K562 (cell line): ENCODE results near the gene PRSS57. TPM values are rescaled to one million over a fixed set of nuclear protein-coding genes. Genes with fewer than 3 reads are reported as not detected.

Source experiments
- ARNT ChIP-seq, 2 experiments: fragments of 450-650 bp; IDR thresholded peaks; 2 replicates each; pipeline ENCODE4 v1.6.1; 2016; ENCODE audit warnings: mild to moderate bottlenecking in 1 of 2
- E2F6 ChIP-seq, 2 experiments: IDR thresholded peaks; 2 replicates each; pipeline ENCODE4 v1.6.1; 2011; ENCODE audit warnings: borderline replicate concordance in 1 of 2, control low read depth in 1 of 2, low read depth in 1 of 2, low read length in 1 of 2, mild to moderate bottlenecking in 1 of 2, mixed read lengths in 1 of 2, moderate library complexity in 1 of 2; ENCODE audit not compliant: insufficient read depth in 1 of 2, insufficient read length in 1 of 2, poor library complexity in 1 of 2, severe bottlenecking in 1 of 2; ENCODE audit errors: extremely low read depth in 1 of 2
- HDAC6 ChIP-seq: IDR thresholded peaks from 2 replicates; pipeline ENCODE4 v1.6.1; 2012; ENCODE audit warnings: low read depth, mild to moderate bottlenecking, control low read depth, inconsistent platforms, low read length, moderate library complexity
- HMGXB4 ChIP-seq: sonication (generic); formaldehyde crosslinking; IDR thresholded peaks from 2 replicates; pipeline ENCODE4 v1.8.1; 2023; ENCODE audit warnings: mild to moderate bottlenecking, missing genetic modification reagents
- KDM5B ChIP-seq: fragments of 200-600 bp; sonication (generic); IDR thresholded peaks from 2 replicates; pipeline ENCODE4 v1.6.1; 2012; ENCODE audit warnings: low read depth, mild to moderate bottlenecking, moderate library complexity, low read length, control low read depth, inconsistent platforms; ENCODE audit not compliant: insufficient replicate concordance
- MYC ChIP-seq, 2 experiments: fragments of 250-450 bp in 1 of 2; sonication (Bioruptor Pico) in 1 of 2; IDR thresholded peaks; 2 replicates each; pipeline versions ENCODE4 v1.5.1 to v1.6.1; 2012 to 2021; ENCODE audit warnings: low read depth in 2 of 2, borderline replicate concordance in 1 of 2, improper control_type of control experiment in 1 of 2, low read length in 1 of 2, mild to moderate bottlenecking in 1 of 2, moderate library complexity in 1 of 2
- PHF8 ChIP-seq: fragments of 200-600 bp; sonication (generic); IDR thresholded peaks from 2 replicates; pipeline ENCODE4 v1.6.1; 2012; ENCODE audit warnings: mixed run types, mild to moderate bottlenecking, inconsistent platforms, low read length, moderate library complexity, borderline replicate concordance
- TBP ChIP-seq: optimal IDR thresholded peaks from 2 replicates; pipeline ENCODE3; 2011; ENCODE audit warnings: low read depth, low read length, improper control_type of control experiment
- ZC3H4 ChIP-seq: sonication (generic); formaldehyde crosslinking; IDR thresholded peaks from 2 replicates; pipeline ENCODE4 v1.9.0; 2021; ENCODE audit warnings: missing genetic modification reagents, borderline replicate concordance
- polyA plus RNA-seq, 8 experiments: library from polyadenylated mRNA; depleted of rRNA in 4 of 8; stranded (reverse) in 5 of 8; unstranded in 3 of 8; fragments of >200 nt; fragmentation: Nextera tagmentation in 2 of 8; fragmentation: Illumina TruSeq in 1 of 8; extraction: Ambion mirVana in 2 of 8; extraction: Trizol in 1 of 8; gene quantifications; 2 replicates each; pipeline versions ENCODE4 v1.2.1 to v1.2.3, GENCODE V29; 2011 to 2014; ENCODE audit warnings: inconsistent platforms in 1 of 8, missing spikeins in 1 of 8
- total RNA-seq, 7 experiments: library from RNA; depleted of rRNA in 6 of 7; stranded (reverse); fragments of >200 nt in 6 of 7; fragmentation: Illumina TruSeq in 2 of 7; extraction: Trizol in 2 of 7; gene quantifications; 2 replicates each; pipeline versions ENCODE4 v1.2.1 to v1.2.3, GENCODE V29; 2011 to 2021; ENCODE audit warnings: low replicate concordance in 1 of 7
- TF ChIP-seq, protein P1 (sequence below): IDR thresholded peaks from 3 replicates; pipeline ENCODE4 v1.6.1; 2011; ENCODE audit warnings: borderline replicate concordance, mild to moderate bottlenecking, moderate library complexity; ENCODE audit not compliant: insufficient read length; ENCODE audit errors: extremely low read depth
- TF ChIP-seq, protein P2 (sequence below): fragments of 200-400 bp; formaldehyde crosslinking; IDR thresholded peaks from 2 replicates; pipeline ENCODE4 v1.6.1; 2017; ENCODE audit warnings: mild to moderate bottlenecking, low read depth, low read length, moderate library complexity
- TF ChIP-seq, protein P3 (sequence below): fragments of 250-450 bp; sonication (Bioruptor Pico); IDR thresholded peaks from 2 replicates; pipeline ENCODE4 v1.5.0; 2021; ENCODE audit warnings: mild to moderate bottlenecking, moderate library complexity

PRSS57 gene
- total and polyA plus RNA-seq, 9 of the 15 experiments (the other 6 are each of a cell fraction or from before 2014, with no cell fraction given), result 0.06 to 2.5 (median 1.3) TPM; not detected in 3

DNA sequence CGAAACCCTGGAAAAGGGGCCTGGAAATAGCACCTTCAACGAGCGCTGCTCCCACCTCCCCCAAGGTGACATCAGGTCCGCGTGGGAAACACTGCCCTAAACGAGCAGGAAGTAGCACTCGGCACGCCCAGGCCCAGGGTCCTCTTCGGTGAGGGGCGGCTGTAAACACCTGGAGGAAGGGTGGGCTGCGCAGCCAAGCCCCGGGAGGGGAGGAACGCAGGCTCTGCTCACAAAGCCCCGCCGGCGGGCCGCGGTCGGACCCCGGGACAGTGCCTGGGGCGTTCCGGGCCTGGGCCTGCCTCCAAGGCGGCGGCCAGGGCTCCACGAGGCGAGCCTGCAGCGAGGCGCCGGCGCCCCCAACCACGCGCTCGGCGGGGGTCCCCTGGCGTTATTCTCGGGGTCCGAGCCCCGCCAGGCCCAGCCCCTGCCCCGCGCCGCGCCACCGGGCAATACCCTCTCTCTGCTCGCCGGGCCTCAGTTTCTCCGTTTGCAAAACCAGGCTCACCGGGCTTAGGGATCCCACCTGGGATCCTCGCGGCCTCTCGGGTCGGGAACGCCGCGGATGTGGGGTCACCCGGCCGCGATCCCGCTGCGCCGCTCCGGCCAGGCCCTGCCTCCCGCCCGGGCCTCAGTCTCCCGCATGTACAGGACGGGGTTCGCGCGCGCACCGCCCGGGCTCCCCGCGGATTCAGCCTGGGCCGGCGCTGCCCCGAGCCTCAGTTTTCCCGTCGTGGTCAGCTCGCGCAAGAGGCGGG lies 32.9 kb downstream of the PRSS57 start (continued):
- TF ChIP-seq, protein P1, sequence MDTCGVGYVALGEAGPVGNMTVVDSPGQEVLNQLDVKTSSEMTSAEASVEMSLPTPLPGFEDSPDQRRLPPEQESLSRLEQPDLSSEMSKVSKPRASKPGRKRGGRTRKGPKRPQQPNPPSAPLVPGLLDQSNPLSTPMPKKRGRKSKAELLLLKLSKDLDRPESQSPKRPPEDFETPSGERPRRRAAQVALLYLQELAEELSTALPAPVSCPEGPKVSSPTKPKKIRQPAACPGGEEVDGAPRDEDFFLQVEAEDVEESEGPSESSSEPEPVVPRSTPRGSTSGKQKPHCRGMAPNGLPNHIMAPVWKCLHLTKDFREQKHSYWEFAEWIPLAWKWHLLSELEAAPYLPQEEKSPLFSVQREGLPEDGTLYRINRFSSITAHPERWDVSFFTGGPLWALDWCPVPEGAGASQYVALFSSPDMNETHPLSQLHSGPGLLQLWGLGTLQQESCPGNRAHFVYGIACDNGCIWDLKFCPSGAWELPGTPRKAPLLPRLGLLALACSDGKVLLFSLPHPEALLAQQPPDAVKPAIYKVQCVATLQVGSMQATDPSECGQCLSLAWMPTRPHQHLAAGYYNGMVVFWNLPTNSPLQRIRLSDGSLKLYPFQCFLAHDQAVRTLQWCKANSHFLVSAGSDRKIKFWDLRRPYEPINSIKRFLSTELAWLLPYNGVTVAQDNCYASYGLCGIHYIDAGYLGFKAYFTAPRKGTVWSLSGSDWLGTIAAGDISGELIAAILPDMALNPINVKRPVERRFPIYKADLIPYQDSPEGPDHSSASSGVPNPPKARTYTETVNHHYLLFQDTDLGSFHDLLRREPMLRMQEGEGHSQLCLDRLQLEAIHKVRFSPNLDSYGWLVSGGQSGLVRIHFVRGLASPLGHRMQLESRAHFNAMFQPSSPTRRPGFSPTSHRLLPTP, result no peak
- TF ChIP-seq MYC (IDR thresholded peaks at IDR 0.05; ENCODE audit: low read depth, low read length), result peak; percentile 95
- no peak for TF ChIP-seq MYC (CRISPR knock-in tag; IDR thresholded peaks at IDR 0.05; ENCODE audit: borderline replicate concordance, low read depth)
- no peak for TF ChIP-seq HDAC6
- TF ChIP-seq E2F6 (IDR thresholded peaks at IDR 0.05; ENCODE audit: borderline replicate concordance in 1 of 2, extremely low read depth in 1 of 2, insufficient read depth in 1 of 2, insufficient read length in 1 of 2, low read depth in 1 of 2, low read length in 1 of 2, poor library complexity in 1 of 2, severe bottlenecking in 1 of 2), result peak; percentile 45 to 71
- TF ChIP-seq, protein P2, sequence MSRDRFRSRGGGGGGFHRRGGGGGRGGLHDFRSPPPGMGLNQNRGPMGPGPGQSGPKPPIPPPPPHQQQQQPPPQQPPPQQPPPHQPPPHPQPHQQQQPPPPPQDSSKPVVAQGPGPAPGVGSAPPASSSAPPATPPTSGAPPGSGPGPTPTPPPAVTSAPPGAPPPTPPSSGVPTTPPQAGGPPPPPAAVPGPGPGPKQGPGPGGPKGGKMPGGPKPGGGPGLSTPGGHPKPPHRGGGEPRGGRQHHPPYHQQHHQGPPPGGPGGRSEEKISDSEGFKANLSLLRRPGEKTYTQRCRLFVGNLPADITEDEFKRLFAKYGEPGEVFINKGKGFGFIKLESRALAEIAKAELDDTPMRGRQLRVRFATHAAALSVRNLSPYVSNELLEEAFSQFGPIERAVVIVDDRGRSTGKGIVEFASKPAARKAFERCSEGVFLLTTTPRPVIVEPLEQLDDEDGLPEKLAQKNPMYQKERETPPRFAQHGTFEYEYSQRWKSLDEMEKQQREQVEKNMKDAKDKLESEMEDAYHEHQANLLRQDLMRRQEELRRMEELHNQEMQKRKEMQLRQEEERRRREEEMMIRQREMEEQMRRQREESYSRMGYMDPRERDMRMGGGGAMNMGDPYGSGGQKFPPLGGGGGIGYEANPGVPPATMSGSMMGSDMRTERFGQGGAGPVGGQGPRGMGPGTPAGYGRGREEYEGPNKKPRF, result no peak
- TF ChIP-seq ARNT (IDR thresholded peaks at IDR 0.05), result no peak
- TF ChIP-seq HMGXB4 (CRISPR knock-in tag), result no peak
- no peak for TF ChIP-seq ZC3H4 (CRISPR knock-in tag)
- no peak for TF ChIP-seq PHF8
- TF ChIP-seq TBP, result no peak
- TF ChIP-seq KDM5B, result no peak
- TF ChIP-seq, protein P3, sequence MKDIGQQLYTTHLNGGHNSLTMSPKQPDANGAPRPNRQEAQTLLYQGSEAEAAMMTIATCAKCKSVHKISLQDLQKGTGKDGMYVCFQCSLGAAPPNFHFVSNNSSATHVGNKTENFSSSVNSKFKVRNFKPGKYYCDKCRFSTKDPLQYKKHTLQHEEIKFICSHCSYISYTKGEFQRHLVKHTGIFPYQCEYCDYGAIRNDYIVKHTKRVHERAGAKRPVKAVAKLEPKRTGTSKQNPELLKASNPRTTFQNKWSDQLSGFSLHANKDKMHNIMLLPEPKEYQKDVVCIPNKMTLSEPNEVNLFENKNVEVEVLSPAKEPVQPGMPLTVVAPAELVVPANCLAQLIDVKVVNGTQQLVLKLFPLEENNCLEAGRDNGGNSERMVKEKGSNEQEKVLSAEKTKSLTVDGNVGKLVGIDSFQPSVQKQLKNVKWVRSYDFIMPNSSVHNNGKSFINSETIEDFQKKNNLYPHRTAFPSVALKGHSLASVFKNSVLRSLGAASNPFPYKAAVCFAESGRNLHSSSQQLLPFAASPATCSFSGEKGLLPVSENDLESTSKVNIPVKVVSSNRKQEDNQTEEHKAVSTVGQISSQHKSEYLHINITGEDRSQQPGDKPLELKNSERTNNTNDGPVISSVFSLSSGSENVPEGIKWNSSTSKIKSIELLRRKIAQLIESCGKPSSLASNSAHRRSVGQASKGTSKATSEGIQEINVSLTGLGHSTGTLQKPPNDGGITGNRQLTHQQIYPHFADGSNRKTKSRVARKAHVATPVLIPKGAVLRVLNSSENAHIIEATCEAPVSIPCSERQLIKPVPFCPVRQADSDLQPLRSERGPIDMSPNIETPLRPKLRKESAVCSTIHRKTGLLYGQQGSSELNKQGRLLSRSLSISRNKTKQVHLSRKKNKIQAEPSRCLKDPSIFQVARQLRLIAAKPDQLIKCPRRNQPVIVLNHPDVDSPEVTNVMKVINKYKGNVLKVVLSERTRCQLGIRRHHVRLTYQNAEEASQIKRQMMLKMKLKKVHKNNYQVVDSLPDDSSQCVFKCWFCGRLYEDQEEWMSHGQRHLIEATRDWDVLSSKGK (CRISPR knock-in tag), result no peak
